ENCODE results near the gene TNFRSF17.
"Not testable (repeated sequence)": the region's sequence is repeated elsewhere in the genome, so short reads cannot be mapped to it uniquely, and the experiment has no call there.

TNFRSF17 gene

DNA sequence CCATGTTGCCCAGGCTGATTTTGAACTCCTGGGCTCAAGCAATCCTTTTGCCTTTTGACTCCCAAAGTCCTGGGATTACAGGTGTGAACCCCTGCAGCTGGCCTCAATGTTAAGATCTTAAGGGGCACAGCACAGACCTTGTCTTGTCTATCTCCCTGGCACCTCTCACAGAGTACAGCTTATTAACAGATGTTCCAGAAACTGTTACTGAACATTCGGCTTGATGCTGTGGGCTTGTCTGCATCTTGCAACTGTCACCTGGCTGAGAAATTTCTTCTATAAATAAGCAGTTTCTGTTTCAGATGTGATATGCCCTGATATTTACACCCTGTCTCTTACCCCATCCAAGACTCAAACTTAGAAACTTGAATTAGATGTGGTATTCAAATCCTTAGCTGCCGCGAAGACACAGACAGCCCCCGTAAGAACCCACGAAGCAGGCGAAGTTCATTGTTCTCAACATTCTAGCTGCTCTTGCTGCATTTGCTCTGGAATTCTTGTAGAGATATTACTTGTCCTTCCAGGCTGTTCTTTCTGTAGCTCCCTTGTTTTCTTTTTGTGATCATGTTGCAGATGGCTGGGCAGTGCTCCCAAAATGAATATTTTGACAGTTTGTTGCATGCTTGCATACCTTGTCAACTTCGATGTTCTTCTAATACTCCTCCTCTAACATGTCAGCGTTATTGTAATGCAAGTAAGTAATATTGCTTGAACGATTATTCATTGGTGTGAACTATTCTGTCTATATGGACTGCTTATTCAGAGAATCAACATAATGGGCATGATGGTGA lies at the start of gene TNFRSF17:
TSS of gene TNFRSF17 (plus strand) at position 450 of the 791 bp plus-strand sequence. CDS start at position 565, 115 bp downstream.
- DNase-seq = no peak

DNA sequence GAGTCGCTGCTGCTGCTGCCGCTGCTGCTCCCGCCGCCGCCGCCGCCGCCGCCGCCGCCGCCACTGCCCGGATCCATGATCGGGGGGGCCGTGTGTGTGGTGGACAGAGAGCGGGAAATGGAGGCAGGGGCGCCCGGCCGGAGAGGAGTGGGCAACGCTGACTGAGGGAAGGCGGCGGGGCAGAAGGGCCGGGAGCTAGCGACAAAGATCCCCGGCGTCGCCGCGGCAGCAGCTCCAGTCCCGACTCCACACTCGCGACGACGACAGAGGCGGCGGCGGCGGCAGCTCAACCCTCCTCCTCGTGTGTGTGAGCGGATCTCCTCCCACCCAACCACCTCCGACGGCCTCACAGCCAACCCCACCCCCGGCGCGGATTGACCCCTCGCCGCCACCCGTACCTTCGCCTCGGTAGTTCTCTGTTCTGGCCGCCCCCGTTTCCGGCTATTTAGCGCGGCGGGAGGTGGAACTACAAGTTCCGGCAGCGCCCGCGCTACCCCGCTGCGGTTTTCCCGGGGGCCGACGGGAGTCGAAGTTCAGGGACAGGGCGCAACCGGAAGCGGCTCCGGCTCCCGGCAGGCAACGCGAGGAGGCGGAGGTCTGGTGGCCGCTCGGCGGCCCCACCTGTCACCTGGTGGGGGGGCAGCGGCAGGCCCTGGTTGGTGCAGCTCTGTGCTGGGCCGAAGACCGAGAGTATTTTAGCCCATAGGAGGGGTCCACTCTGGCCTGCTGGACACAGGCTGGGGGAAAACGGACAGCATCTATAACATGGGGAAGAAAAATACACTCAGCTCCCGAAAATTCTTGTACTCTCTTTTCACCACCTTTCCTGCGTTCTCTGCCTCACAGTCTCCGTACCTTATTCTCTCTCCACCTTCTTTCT lies 49.1 kb upstream of the TNFRSF17 start, which contains the start of gene GSPT1:
TSS of gene GSPT1 (minus strand) at position 313 of the 880 bp plus-strand sequence. CDS start at position 77, 236 bp downstream.
- peak; percentile 99 for DNase-seq

GRCh38 chr16:11916524-11917285 lies 48.3 kb upstream of the TNFRSF17 start:
- DNase-seq = no peak

DNA sequence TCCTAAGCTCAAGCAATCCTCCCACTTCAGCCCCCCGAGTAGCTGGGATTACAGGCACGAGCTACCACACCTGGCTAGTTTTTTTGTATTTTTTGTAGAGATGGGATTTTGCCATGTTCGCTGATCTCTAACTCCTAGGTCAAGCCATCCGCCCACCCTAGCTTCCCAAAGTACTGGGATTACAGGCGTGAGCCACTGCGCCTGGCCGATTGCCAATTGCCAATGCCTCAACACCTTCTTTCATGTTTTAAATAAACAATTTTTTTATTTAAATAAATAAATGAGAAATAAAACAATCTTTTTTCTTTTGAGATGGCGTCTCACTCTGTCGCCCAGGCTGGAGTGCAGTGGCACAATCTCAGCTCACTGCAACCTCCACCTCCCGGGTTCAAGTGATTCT lies 41.0 kb upstream of the TNFRSF17 start:
- DNase-seq = not testable (repeated sequence)

DNA sequence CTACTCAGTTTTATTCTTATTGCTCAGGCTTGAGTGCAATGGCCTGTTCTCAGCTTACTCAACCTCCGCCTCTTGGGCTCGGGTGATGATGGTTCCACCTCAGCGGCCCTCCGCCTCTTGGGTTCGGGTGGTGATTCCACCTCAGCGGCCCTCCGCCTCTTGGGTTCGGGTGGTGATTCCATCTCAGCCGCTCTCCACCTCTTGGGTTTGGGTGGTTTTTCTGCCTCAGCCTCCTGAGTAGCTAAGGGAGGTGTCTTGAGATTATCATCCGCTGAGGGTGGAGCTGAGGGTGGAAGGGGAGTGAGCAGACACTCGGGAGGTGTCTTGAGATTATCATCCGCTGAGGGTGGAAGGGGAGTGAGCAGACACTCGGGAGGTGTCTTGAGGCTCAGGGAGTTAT lies 37.7 kb upstream of the TNFRSF17 start:
- DNase-seq = not testable (repeated sequence)

DNA sequence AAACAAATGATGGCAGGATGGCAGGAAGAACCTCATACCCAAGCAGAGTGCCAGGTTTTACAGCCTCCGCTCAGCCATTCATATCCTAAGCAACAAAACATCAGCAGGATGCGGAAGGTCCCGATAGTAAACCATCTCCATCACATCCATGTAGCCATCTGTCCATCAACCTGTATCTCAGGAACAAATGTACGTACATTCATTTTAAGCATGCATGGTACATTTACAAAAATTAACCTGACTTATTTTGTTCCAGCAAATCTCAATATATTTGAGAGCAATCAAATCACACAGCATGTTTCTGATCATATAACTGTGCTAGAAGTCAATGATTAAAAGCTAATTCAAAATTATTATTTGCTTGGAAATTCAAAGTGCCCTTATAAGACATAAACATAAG lies 23.1 kb upstream of the TNFRSF17 start, which contains the start of gene NPIPB2:
TSS of gene NPIPB2 (minus strand) at position 101 of the 400 bp plus-strand sequence. CDS start at position 101, 0 bp downstream.
- DNase-seq = not testable (repeated sequence)

- no peak for DNase-seq
These were observed 18.6 kb upstream of the TNFRSF17 start for GRCh38 chr16:11946433-11946832.

- no peak for DNase-seq
These were observed 16.2 kb upstream of the TNFRSF17 start for GRCh38 chr16:11948819-11949218.

GRCh38 chr16:11949527-11949926 lies 15.5 kb upstream of the TNFRSF17 start:
- peak; percentile 13 for DNase-seq

DNA sequence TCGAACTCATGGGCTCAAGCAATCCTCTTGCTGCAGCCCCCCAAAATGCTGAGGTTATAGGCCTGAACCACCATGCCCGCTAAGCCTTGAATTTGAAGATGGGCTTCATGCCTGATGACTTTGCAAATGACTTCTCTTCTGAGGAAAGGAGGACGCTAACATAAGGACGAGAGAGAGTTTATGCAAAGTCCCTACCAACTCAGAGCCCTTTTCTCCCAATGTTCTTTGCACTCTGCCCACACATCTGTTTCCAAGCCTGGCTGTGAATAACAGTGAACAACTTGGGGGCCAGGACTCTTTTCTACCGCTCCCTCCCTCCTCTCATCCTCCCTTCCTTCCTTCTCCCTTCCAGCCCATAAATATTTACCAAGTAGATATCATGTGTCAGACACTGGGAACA lies 14.6 kb upstream of the TNFRSF17 start:
- DNase-seq = no peak

GRCh38 chr16:11953576-11953975 lies 11.4 kb upstream of the TNFRSF17 start:
- DNase-seq = not testable (repeated sequence)

DNA sequence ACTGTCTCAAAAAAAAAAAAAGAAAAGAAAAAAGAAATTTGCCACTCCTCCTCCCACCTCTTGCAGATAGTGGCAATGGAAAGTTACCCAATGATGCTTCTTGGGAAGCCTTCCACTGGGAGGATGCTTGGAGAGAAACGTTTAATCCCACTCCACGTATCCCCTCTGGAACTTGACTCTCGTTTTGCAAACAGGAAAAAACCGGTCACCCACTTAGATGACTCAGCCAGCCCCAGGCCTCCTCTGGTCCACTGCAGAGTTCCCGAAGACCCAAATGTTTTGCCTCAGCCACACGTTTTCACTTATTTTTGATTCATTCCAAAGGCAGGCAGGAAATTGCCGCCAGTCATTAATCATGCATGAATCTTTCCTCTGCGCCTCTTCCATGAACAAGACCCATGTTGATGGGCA lies 9.3 kb upstream of the TNFRSF17 start:
- DNase-seq = no peak

- DNase-seq = no peak
These were observed 8.5 kb upstream of the TNFRSF17 start for GRCh38 chr16:11956558-11956957.

DNA sequence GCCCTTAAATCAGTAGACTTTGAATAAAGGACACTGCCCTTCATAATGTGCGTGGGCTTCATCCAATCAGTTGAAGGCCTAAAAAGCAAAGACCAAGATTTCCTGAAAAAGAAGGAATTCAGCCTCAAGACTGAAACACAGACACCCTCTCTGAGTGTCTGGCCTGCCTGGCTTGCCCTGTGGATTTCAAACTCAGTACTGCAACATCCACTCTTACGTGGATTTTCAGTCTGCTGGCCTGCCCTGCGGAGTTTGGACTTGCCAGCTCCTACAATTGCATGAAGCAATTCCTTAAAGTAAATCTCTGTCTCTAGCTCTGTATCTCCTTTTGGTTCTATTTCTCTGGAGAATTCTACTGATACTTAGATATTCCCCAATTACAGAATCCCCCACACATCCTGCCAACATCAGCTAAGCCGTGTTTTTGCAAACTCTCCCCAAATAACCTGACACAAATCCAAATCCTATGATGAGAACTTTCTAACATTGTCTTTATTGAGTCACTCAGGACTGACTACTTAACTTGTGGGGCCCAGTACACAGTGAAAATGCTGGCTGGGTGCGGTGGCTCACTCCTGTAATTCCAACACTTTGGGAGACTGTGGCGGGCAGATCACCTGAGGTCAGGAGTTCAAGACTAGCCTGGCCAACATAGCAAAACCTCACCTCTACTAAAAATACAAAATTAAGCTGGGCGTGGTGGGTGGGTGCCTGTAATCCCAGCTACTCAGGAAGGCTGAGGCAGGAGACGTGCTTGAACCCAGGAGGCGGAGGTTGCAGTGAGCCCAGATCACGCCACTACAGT lies 7.2 kb upstream of the TNFRSF17 start:
- DNase-seq = no peak

- DNase-seq = not testable (repeated sequence)
These were observed 2.6 kb upstream of the TNFRSF17 start for GRCh38 chr16:11962457-11962856.

- not testable (repeated sequence) for DNase-seq
These were observed 2.0 kb upstream of the TNFRSF17 start for GRCh38 chr16:11962978-11963377.

GRCh38 chr16:11963706-11964105 lies 1.3 kb upstream of the TNFRSF17 start:
- DNase-seq = no peak

- DNase-seq = no peak
These were observed 1.2 kb downstream of the TNFRSF17 start for GRCh38 chr16:11966173-11966572.

GRCh38 chr16:11967195-11967911 lies 2.3 kb downstream of the TNFRSF17 start:
- DNase-seq = no peak

DNA sequence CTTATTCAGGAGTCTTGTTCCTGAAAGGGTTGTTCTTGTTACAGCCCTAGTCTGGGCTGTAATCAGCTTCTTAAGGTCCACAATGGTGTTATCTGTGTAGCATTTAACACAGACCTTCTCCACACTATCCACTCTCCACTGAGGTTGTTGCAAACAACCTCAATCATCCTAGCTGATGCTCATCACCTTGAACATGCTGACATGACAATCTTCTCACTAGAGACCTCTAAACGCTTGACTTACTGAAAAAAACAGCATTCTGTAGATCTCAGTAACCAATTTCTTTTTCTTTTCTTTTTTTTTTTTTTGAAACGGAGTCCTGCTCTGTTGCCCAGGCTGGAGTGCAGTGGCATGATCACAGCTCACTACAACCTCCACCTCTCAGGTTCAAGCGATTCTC lies 3.6 kb downstream of the TNFRSF17 start:
- no peak for DNase-seq

DNA sequence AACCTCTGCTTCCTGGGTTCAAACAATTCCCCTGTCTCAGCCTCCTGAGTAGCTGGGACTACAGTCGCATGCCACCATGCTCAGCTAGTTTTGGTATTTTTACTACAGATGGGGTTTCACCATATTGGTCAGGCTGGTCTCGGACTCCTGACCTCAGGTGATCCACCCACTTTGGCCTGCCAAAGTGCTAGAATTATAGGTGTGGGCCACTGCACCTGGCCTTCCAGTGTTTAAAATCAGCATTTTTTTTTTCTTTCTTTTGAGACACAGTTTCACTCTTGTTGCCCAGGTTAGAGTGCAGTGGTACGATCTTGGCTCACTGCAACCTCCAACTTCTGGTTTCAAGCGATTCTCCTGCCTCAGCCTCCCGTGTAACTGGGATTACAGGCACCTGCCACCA lies 5.3 kb downstream of the TNFRSF17 start:
- DNase-seq = not testable (repeated sequence)

Data from CD4-positive, alpha-beta T cell treated with Interleukin-17A for 4 hours (primary cell).